LNCaP clone FGC (cell line): ENCODE data around the gene ATMIN.

Experiments
- DNase-seq: peaks from one replicate; pipeline ENCODE4 v3.0.0-alpha.2; 2011; ENCODE audit warnings: low read depth
- H3K4me3 ChIP-seq: 2 replicates; pipeline ENCODE4 v1.5.1; 2011; ENCODE audit warnings: mild to moderate bottlenecking, low read depth, low read length, control low read depth
- TF ChIP-seq, protein P1 (sequence below): IDR thresholded peaks from 2 replicates; pipeline ENCODE4 v1.5.1; 2012; ENCODE audit warnings: mild to moderate bottlenecking; ENCODE audit not compliant: control insufficient read depth, insufficient read depth; ENCODE audit errors: extremely low read depth

Gene ATMIN

DNA sequence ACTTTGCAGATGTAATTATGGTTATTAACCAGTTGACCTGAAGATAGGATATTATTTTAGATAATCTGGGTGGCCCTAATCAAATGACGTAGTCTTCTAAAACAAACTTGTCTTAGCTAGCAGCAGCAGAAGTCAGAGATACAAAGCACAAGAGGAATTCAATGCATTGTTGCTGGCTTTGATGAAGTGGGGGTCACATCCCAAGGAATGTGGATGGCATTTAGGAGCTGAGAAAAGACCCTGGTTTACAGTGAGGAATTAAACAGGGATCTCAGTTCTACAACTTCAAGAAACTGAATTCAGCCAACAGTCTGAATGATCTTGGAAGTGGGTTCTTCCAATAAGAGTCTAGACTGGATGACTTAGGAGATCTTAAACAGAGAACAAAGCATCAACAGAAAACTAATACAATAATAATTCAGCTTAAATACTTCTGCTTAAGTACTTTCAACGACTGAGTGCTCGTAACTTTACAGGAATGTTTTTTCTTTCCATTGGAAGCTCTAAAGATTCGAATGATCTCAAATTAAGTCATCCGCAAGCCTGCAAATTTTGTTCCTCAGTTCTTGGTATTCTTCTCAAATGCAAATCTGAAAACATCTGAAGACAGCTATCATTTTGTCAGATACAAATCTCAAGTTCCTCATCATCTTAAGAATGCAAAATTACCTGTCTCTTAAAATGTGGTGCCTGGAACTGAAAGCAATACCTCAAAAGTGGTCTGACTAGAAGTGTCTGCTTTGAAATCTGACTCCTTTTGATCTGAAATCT lies 38.1 kb downstream of the ATMIN start:
- TF ChIP-seq, protein P1, sequence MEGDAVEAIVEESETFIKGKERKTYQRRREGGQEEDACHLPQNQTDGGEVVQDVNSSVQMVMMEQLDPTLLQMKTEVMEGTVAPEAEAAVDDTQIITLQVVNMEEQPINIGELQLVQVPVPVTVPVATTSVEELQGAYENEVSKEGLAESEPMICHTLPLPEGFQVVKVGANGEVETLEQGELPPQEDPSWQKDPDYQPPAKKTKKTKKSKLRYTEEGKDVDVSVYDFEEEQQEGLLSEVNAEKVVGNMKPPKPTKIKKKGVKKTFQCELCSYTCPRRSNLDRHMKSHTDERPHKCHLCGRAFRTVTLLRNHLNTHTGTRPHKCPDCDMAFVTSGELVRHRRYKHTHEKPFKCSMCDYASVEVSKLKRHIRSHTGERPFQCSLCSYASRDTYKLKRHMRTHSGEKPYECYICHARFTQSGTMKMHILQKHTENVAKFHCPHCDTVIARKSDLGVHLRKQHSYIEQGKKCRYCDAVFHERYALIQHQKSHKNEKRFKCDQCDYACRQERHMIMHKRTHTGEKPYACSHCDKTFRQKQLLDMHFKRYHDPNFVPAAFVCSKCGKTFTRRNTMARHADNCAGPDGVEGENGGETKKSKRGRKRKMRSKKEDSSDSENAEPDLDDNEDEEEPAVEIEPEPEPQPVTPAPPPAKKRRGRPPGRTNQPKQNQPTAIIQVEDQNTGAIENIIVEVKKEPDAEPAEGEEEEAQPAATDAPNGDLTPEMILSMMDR, result no peak
- H3K4me3 ChIP-seq, result no peak overlapping the region
- no peak for DNase-seq

DNA sequence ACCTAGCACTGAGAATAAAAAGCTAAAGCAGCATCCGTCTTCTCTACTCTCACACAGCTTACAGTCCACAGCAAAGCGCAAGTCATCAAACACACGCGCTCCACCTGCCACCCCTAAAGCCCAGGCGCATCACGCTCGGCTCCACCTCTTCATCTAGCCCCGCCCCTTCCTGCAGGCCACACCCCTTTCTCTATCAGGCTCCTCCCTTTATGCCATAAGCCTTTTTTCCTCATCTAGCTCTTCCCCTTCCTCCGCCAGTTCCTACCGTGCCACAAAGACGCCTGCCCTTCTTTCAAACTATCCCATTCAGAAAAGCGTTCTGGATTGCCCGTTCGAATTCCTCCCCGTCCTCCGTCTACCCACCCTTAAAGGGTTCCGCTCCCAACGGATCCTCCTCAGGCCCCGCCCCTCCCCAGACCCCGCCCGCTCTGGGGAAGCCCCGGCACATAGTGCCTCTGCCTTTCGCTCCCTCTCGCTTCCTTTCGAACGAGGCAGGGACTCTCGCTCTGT lies 41.0 kb downstream of the ATMIN start:
- TF ChIP-seq, protein P1, result no peak
- peak overlapping the region; percentile 81 for H3K4me3 ChIP-seq
- peak; percentile 59 for DNase-seq

DNA sequence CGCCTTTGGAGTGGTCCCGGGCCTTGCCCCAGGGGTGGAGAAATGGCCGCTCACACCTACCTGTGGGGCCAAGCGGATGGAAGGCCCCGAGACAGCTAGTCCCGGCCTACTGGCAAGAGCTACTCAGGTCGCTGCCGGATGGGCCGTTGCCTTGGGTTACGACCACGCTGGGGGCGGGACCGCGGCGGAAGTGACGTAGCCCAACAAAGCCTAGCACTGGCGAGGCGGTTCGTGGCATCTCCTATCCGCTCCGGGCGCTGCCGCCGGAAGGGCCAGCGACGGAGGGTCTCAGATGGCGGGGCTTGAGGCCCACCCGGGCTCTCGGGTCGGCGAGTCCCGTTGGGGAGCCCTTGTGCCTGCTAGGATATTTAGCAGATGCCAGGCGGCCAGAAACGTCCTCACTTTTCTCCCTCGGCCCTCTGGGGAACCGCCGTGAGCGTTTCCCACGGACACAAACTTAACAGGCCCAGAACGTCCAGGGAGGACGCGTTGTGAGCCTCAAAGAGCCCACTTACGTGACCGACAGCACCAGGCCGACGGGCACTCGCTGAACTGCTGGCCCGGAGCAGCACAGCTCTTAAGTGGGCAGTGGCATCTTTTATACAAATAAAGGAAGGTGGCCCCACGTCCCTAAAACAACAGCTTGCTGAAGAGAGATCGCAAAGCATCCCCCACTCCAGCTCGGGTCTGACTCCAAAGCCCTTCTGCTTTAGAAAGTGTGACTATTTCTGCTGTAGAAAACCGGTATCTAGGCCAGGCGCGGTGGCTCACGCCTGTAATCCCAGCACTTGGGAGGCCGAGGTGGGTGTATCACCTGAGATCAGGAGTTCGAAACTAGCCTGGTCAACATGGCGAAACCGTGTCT lies 41.7 kb downstream of the ATMIN start, which contains the start of gene C16orf46:
Gene C16orf46 (minus strand): TSS at position 163 of the 865 bp plus-strand sequence. CDS start 13,283 bp downstream, outside the sequence.
- peak; percentile 86 for DNase-seq
- TF ChIP-seq, protein P1, result no peak
- peak within 1 kb of the TSS; percentile 81 for H3K4me3 ChIP-seq

DNA sequence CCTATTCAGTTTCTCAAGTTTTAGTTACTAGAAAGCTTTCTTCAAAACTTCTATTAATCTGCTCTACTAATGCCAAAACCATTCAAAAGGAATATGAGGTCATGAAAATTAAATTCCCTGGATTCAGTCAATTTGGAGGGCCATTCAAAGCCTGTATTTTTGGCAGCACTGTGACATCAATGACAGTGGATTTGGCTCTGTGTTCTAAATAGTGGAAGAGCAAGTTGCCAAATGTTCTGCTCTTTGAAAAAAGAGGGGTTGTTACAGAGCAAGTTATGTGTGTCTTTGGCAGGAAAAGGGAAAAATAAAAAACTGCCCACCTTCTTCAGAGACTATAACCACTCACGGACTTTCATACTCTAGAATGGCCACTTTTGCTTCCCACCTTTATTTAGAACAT lies 44.6 kb downstream of the ATMIN start:
- TF ChIP-seq, protein P1, result no peak
- H3K4me3 ChIP-seq, result no peak overlapping the region
- no peak for DNase-seq

DNA sequence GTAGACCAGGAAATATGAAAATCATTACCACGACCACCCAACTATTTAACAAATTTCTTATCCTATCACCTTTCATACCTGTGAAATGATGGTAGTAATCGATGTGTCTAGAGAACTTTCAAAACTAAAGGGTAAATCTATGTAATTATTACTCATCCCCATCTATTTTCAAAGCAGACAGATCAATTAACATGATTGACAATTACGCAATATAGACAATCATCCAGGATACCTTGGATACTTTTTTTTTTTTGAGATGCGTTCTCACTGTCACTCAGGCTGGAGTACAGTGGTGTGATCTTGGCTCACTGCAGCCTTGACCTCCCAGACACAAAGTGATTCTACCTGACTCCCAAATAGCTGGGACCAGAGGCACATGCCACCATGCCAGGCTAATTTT lies 45.4 kb downstream of the ATMIN start:
- no peak for DNase-seq

DNA sequence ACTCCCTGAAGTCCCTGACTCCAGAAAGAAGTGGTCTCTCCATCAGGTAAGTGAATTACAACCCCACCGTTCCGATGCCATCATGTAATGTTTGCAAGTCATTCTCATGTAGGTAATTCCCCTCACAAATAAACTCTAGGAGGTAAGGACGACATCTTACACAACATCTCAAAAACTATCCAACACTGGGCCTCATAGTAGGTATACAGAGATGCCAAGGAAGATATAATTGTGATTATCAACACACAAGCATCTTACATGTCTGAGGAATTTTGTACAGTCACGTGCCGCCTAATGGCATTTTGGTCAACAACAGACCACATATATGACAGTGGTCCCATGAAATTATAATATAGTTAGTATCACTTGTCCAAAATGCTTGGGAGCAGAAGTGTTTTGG lies 53.2 kb downstream of the ATMIN start:
- TF ChIP-seq, protein P1, result no peak
- DNase-seq, result no peak
- no peak overlapping the region for H3K4me3 ChIP-seq

More for the DNA sequence above, 45.4 kb downstream of the ATMIN start:
- no peak overlapping the region for H3K4me3 ChIP-seq
- TF ChIP-seq, protein P1, result no peak
